HG02840 (cell line): ENCODE measurements around the gene RAPGEF3.

Experiments used
- ATAC-seq: cut with Tn5 transposase; IDR thresholded peaks from one replicate; pipeline ENCODE4 v1.9.1; 2021; ENCODE audit warnings: mild to moderate bottlenecking, moderate library complexity, moderate number of reproducible peaks; ENCODE audit not compliant: unreplicated experiment, low FRiP score

RAPGEF3 gene

GRCh38 chr12:47725091-47725772 is 33.4 kb downstream of the RAPGEF3 start, which contains the start of gene ENDOU:
Gene ENDOU, minus strand, starts transcription at chr12:47725490. Its CDS starts 77 bp downstream, at chr12:47725413.
- no peak for ATAC-seq

DNA sequence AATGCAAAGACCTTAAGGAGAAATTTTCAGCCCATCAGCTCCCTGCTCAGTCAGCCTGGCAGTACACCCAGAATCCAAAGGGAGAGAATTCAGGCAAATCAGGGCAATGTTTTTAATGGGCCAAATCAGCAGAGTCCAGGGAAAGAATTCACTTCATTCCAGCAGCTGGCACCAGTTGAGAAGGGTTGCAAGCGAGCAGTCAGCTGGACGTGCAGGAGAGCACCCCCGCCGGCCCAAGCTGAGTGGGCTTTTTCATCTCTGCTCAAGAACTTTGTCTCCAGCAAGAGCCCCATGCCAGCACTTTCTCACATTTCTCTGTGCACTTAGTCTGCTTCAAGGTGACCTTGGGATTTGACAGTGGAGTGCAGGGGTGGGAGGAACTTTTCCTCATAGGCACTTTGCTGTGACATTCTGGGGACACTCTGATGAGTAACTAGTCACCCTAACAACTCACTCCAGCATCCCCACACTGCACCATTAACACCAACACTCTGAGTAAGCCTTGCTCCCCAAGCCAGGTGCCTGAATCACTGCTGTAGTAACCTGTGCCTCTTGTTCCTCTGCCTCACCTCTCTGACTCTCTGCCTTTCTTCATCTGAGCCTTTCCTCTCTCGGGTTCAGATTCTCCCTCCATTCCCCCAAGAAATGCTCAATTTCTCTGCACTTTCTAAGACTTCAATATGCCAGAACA is 35.6 kb downstream of the RAPGEF3 start:
- ATAC-seq = no peak

- ATAC-seq = no peak
Measured at GRCh38 chr12:47722136-47722834, 36.4 kb downstream of the RAPGEF3 start.

DNA sequence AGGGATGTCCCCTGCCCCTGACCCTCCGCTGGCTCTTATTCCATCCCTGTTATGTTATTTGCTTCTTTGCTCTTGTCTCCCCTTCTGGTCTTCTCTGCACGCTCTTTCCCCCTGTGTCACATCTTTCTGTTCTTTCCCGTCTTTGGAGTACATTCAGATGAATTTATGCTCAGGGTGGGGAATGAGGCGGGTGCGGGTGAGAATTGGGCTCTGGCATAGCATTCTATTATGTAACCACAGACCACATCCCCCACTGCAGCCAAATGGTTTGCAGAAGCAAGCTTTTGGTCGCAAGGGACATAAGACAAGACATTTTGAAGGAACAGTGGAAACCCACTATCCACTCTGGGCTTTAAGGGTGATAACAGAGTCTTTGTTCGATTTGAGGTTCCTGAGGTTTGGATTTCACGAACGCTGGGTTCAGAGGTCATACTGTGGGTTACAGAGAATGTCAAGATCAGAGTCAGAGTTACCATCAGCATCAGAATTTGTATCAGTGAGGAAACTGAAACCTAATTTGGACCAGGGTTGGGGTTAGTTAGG is 37.2 kb downstream of the RAPGEF3 start:
- no peak for ATAC-seq

- ATAC-seq = no peak
Measured at GRCh38 chr12:47718531-47718930, 40.1 kb downstream of the RAPGEF3 start.

DNA sequence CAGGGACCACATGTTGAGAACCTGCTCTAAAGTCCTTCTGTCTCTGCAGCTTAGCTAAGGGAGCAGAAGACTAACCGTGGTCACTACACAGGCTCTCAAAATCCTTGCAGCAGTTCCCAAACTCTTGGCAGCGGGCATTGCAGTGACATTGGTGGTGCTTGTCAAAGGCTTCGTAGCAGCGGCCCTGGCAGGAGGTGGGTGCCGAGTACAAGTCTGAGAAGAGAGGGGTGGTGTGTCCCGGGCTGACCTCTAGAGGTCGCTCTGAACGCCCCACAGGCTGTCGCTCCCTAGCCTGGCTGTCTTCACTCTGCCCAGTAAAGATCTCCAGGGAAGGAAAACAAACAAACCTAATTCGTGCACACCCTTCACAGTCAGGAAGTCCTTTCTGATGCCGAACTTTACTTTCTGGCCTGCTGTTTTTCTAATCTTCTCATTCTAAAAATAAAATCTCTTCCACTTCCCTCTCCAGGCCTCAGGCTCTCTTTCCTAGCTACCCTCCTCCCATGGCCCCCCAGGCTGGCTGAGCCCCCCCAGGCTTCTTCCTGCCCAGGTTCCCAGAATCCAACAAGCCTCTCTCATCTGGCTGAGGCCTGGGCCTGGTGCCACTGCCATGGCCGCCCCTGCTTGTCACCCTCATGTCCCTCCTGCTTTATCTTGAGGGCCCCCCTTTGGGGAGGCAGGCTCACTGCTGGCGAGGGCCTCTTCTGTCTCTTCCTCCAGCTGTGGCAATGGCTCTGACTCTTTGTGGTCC is 41.1 kb downstream of the RAPGEF3 start:
- no peak for ATAC-seq

GRCh38 chr12:47717046-47717442 is 41.6 kb downstream of the RAPGEF3 start:
- no peak for ATAC-seq

GRCh38 chr12:47715877-47716548 is 42.7 kb downstream of the RAPGEF3 start:
- no peak for ATAC-seq

- ATAC-seq = no peak
Measured at GRCh38 chr12:47715393-47715876, 43.2 kb downstream of the RAPGEF3 start.

- no peak for ATAC-seq
Measured at GRCh38 chr12:47714826-47715386, 43.8 kb downstream of the RAPGEF3 start.

DNA sequence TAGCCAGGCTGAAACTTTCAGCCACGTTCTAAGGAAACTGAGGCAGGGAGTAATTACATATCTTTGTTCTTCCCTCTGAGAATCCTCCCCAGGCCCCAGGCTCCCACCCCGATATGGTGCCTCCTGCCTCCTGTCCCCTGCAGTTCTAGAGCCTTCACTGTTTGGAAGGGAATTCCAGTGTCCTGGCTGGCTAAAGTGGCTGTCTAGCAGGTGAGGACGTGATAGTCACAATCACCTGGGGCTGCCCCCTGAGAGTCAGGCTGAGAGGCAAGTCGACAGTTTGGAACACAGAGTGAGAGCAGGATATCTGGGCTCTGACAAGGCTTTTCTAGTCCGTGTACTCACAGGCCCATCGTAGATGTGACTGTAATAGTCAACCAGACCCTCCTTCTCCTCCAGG is 46.5 kb downstream of the RAPGEF3 start:
- no peak for ATAC-seq

DNA sequence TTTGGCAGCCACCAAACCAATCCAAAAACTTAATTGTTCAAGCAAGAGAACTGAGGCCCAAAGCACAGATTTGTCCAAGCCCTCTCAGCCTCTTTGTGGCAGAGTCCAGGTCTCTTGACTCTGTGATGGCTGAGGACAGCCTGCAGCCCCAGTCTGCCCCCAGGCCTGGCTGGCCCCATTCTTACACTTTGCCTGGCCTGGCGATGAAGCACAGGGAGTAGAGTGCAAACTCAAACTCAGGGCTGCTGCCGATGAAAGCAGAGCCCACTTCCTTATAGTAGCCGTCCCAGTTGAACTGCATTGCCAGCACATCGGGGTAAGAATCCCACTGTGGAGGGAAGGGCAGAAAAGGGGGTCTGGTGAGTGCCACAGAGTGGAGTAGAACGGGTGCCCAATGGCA is 47.2 kb downstream of the RAPGEF3 start:
- ATAC-seq = no peak

- no peak for ATAC-seq
Measured at GRCh38 chr12:47710278-47710677, 48.4 kb downstream of the RAPGEF3 start.

- ATAC-seq = no peak
Measured at GRCh38 chr12:47709671-47710070, 49.0 kb downstream of the RAPGEF3 start.

DNA sequence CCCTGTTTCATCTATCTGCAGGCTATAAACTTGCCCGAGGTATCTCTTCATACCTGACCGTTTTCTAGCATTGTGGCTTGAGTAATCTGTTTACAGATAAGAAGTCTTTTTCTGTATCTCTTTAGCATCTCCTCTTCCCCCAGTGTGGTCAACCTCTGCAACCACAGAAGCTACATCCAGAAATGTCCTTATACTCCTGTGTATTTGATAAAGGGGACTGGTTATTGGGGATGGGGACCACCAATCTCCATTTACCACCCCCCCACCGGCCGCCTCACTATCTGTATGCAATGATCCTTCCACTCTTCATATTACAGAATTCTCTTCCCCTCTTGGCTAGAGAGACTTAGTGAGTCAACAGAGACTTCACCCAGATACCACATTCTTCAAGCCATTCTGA is 49.4 kb downstream of the RAPGEF3 start:
- ATAC-seq = no peak

- no peak for ATAC-seq
Measured at GRCh38 chr12:47707905-47708543, 50.7 kb downstream of the RAPGEF3 start.

- no peak for ATAC-seq
Measured at GRCh38 chr12:47707355-47707754, 51.3 kb downstream of the RAPGEF3 start.

GRCh38 chr12:47705566-47706425 is 52.9 kb downstream of the RAPGEF3 start, which contains the start of gene RPAP3:
Gene RPAP3, minus strand, starts transcription at chr12:47706030. Its CDS starts 3,190 bp downstream, at chr12:47702840.
- ATAC-seq = peak; percentile 72
